ENCODE results near the gene BMP5. TPM values are rescaled to one million over a fixed set of nuclear protein-coding genes. Genes with fewer than 3 reads are reported as not detected.

BMP5 gene
- total and polyA plus RNA-seq, 2 donors (not counting 3 experiments of a cell fraction or from before 2014, with no cell fraction given) = not detected

DNA sequence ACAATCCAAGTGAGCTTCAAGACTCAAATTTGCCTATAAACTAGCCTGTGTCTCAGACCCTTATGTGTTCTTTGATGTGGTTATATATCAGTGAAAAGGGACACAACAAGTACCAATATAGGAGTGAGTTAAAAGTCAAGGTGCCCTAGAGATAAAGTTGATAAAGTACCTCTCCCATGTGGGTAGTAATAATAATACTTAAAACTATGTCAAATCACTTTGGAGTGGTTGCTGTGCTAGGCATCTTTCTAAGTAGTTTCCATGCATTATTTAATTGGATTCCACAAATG is 100.4 kb downstream of the BMP5 start:
- intact Hi-C loops (cut with micrococcal nuclease) (no loop called here), dilution Hi-C loops (cut with MboI; ENCODE audit: extremely low pct_ligation_motif_present, low sequenced_read_pairs) (no loop called here)
- ChIA-PET POLR2A (no interaction called here), CTCF (no interaction called here)
- DNase-seq (ENCODE audit: low read depth, low spot score) (no peak), FAIRE-seq (no peak)
- no peak overlapping the region for H3K9ac ChIP-seq (replicated peaks; ENCODE audit: extremely low read depth, insufficient read depth, low read length)
- H3K4me3 ChIP-seq (replicated peaks in 1 of 3; ENCODE audit: insufficient read depth in 1 of 3, low read depth in 1 of 3, low read length in 3 of 3) = no peak overlapping the region
- BruUV-seq (replicated peaks) = no TSS peak
- no peaks in the 10 kb centered on the region for H3K9me3 ChIP-seq (replicated peaks; ENCODE audit: control insufficient read depth, insufficient read depth, low read length)
- TF ChIP-seq GATA2 (IDR thresholded peaks at IDR 0.05; ENCODE audit: insufficient read depth, insufficient read length, low read depth, low read length) (no peak), POLR2AphosphoS5 (IDR thresholded peaks at IDR 0.05; ENCODE audit: insufficient read depth, low read depth, low read length) (no peak), EZH2 (IDR thresholded peaks at IDR 0.05; ENCODE audit: borderline replicate concordance, low read depth, low read length, severe bottlenecking) (no peak), JUN (IDR thresholded peaks at IDR 0.05; ENCODE audit: borderline replicate concordance, insufficient read depth, insufficient read length, low read depth) (no peak), MYC (IDR thresholded peaks at IDR 0.05; ENCODE audit: low read depth, low read length) (no peak), POLR2A (IDR thresholded peaks at IDR 0.05; ENCODE audit: low read depth, low read length) (no peak), FOS (IDR thresholded peaks at IDR 0.05; ENCODE audit: borderline replicate concordance, insufficient read depth, low read length) (no peak)
- TF ChIP-seq, protein P1, sequence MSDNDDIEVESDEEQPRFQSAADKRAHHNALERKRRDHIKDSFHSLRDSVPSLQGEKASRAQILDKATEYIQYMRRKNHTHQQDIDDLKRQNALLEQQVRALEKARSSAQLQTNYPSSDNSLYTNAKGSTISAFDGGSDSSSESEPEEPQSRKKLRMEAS (IDR thresholded peaks at IDR 0.05; ENCODE audit: insufficient read depth, insufficient read length) = no peak
- TF ChIP-seq, protein P2, sequence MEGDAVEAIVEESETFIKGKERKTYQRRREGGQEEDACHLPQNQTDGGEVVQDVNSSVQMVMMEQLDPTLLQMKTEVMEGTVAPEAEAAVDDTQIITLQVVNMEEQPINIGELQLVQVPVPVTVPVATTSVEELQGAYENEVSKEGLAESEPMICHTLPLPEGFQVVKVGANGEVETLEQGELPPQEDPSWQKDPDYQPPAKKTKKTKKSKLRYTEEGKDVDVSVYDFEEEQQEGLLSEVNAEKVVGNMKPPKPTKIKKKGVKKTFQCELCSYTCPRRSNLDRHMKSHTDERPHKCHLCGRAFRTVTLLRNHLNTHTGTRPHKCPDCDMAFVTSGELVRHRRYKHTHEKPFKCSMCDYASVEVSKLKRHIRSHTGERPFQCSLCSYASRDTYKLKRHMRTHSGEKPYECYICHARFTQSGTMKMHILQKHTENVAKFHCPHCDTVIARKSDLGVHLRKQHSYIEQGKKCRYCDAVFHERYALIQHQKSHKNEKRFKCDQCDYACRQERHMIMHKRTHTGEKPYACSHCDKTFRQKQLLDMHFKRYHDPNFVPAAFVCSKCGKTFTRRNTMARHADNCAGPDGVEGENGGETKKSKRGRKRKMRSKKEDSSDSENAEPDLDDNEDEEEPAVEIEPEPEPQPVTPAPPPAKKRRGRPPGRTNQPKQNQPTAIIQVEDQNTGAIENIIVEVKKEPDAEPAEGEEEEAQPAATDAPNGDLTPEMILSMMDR (IDR thresholded peaks at IDR 0.05; ENCODE audit: extremely low read depth in 1 of 2, insufficient read depth in 1 of 2, low read depth in 1 of 2, low read length in 2 of 2) = no peak
- no peaks in the 10 kb centered on the region for H3K36me3 ChIP-seq (ENCODE audit: control insufficient read depth in 2 of 2, extremely low read depth in 1 of 2, insufficient read depth in 2 of 2, low read length in 2 of 2)
- no peak overlapping the region for H3K4me2 ChIP-seq (ENCODE audit: insufficient read depth, low read length)
- no peak overlapping the region for H2AFZ ChIP-seq (ENCODE audit: low read depth, low read length)
- no peak overlapping the region for H3K27ac ChIP-seq (ENCODE audit: insufficient read depth, low read depth, low read length)
- no peaks in the 10 kb centered on the region for H4K20me1 ChIP-seq (replicated peaks; ENCODE audit: control insufficient read depth, extremely low read depth, insufficient read depth, low read length)
- no peaks in the 10 kb centered on the region for H3K27me3 ChIP-seq (ENCODE audit: control insufficient read depth in 2 of 2, insufficient read depth in 2 of 2, low read length in 2 of 2)
- H3K4me1 ChIP-seq (ENCODE audit: control insufficient read depth, extremely low read depth, insufficient read depth, low read length) = no peaks in the 10 kb centered on the region
- H3K79me2 ChIP-seq (ENCODE audit: control insufficient read depth, insufficient read depth, low read length) = no peaks in the 10 kb centered on the region
- no peaks in the 10 kb centered on the region for H3K9me1 ChIP-seq (replicated peaks; ENCODE audit: control insufficient read depth, extremely low read depth, insufficient read depth, low read length)

All from endothelial cell of umbilical vein (primary cell).